Uterus (tissue), 4 donors: ENCODE data around the gene M1AP. TPM values are rescaled to one million over a fixed set of nuclear protein-coding genes. Genes with fewer than 3 reads are reported as not detected.
A peak's percentile ranks its signal among the peaks of the same experiment; 100 is the strongest.

Experiments
- DNase-seq, 2 donors: peaks; one replicate each; pipeline ENCODE4 v3.0.0-alpha.2; 2019 to 2020
- H3K27ac ChIP-seq, 2 donors: fragments of 200-600 bp; sonication (generic); 1 replicate in 1 of 2; 2 replicates in 1 of 2; pipeline ENCODE4 v1.5.1; 2016 to 2018
- H3K27me3 ChIP-seq, 2 donors: fragments of 200-600 bp; sonication (generic); one replicate each; pipeline ENCODE4 v1.5.1; 2018 to 2019; ENCODE audit warnings: control low read depth in 1 of 2
- H3K36me3 ChIP-seq, 2 donors: fragments of 200-600 bp; sonication (generic); one replicate each; pipeline ENCODE4 v1.5.1; 2019; ENCODE audit warnings: control low read depth in 1 of 2
- H3K4me1 ChIP-seq, 2 donors: fragments of 200-600 bp; sonication (generic); one replicate each; pipeline ENCODE4 v1.5.1; 2018 to 2019; ENCODE audit warnings: control low read depth in 1 of 2
- H3K4me3 ChIP-seq, 2 donors: fragments of 200-600 bp; sonication (generic); 1 replicate in 1 of 2; 2 replicates in 1 of 2; pipeline ENCODE4 v1.5.1; 2018 to 2019; ENCODE audit warnings: mild to moderate bottlenecking in 1 of 2
- H3K9me3 ChIP-seq, 2 donors: fragments of 200-600 bp; sonication (generic); one replicate each; pipeline ENCODE4 v1.5.1; 2019; ENCODE audit warnings: control low read depth in 1 of 2
- POLR2A ChIP-seq, 2 donors: fragments of 450-650 bp; IDR thresholded peaks; one replicate each; pipeline ENCODE4 v1.6.1; 2016; ENCODE audit warnings: antibody characterized with exemption in 2 of 2, mild to moderate bottlenecking in 1 of 2, moderate library complexity in 1 of 2
- intact Hi-C: fragments of 100-400 bp; cut with DNase I; formaldehyde crosslinking; loops from one replicate; pipeline ENCODE4 v1.15.1; 2023; ENCODE audit warnings: low total_unique reads
- total RNA-seq, 4 donors: library from RNA; depleted of rRNA in 3 of 4; stranded (reverse); fragments of >200 nt in 3 of 4; gene quantifications; one replicate each; pipeline versions ENCODE4 v1.1.0 to v1.2.4, GENCODE V29; 2014 to 2023
- TF ChIP-seq, protein P1 (sequence below), 4 experiments: fragments of 200-600 bp in 2 of 4; fragments of 450-650 bp in 2 of 4; sonication (generic) in 2 of 4; IDR thresholded peaks; one replicate each; pipeline ENCODE4 v1.5.1; 2016 to 2019; ENCODE audit warnings: antibody characterized with exemption in 4 of 4, mild to moderate bottlenecking in 2 of 4, moderate library complexity in 1 of 4
- donor health status: DM: yes; HTN: yes; CAD: no.

M1AP gene
- total RNA-seq, 4 donors from 2014 or later, result 0.49 to 0.76 TPM; not detected in 2

DNA sequence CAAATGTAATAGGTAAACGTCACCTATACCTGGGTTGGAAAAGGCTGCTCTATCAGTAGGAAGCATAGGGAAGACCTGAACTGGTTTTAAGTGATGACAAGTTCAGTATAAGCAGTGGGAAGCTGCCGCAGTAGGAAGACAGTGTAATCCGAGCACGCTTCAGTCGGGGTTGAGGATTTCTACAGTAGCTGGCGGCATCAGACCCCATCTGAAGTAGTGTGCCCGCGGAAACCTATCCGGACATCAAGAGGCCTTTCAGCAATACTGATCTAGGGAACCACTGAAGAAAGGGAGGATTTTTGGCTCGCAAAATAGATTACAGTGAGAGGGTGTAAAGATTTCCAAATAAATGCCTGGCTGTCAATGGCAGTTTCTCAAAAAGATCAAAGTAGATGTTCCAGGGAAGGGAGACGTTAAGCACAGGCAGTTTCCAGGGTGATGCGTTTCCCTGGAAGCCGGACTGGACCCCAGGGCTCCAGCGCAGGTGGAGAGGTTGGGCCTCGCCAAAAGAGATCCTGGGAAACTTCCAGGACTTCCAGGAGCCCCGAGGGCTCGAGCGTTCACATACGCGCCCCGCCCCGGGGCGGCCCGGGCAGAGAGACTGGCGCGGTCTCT is 99.7 kb downstream of the M1AP start:
- Histone ChIP-seq H3K27me3 (no peaks in the 10 kb centered on the region), H3K4me3 (peak overlapping the region; percentile 27 to 37), H3K27ac (peak overlapping the region; percentile 67 to 73), H3K36me3 (no peaks in the 10 kb centered on the region), H3K4me1 (peaks cover 0 to 7% of the 10 kb centered on the region in 2 donors), H3K9me3 (no peaks in the 10 kb centered on the region)
- DNase-seq, result no peak
- no peak for TF ChIP-seq POLR2A (IDR thresholded peaks at IDR 0.05)
- TF ChIP-seq, protein P1, sequence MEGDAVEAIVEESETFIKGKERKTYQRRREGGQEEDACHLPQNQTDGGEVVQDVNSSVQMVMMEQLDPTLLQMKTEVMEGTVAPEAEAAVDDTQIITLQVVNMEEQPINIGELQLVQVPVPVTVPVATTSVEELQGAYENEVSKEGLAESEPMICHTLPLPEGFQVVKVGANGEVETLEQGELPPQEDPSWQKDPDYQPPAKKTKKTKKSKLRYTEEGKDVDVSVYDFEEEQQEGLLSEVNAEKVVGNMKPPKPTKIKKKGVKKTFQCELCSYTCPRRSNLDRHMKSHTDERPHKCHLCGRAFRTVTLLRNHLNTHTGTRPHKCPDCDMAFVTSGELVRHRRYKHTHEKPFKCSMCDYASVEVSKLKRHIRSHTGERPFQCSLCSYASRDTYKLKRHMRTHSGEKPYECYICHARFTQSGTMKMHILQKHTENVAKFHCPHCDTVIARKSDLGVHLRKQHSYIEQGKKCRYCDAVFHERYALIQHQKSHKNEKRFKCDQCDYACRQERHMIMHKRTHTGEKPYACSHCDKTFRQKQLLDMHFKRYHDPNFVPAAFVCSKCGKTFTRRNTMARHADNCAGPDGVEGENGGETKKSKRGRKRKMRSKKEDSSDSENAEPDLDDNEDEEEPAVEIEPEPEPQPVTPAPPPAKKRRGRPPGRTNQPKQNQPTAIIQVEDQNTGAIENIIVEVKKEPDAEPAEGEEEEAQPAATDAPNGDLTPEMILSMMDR (IDR thresholded peaks at IDR 0.05), result no peak
- intact Hi-C loops, result no loop called here

DNA sequence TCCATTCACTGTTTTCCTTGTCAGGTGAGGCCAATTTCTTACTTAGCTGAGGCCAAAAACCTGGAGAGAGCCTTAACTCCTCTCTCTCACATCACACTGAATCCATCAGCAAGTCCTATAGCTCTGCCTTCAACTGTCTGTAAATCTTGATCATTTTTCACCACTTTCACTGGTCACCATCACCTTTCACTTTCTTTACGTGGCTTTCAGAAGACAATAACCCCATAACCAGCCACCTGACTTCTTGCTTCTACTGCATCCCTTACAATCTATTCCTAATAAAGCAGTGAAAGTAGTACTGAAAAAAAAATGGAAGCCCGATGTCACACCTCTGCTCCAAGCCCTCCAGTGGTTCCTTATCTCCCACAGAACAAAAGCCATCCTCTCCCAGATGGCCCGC is 102.1 kb downstream of the M1AP start:
- Histone ChIP-seq H3K27ac (no peak overlapping the region), H3K4me1 (no peaks in the 10 kb centered on the region), H3K27me3 (no peaks in the 10 kb centered on the region), H3K36me3 (no peaks in the 10 kb centered on the region), H3K4me3 (no peak overlapping the region), H3K9me3 (no peaks in the 10 kb centered on the region)
- no peak for DNase-seq
- no peak for TF ChIP-seq POLR2A (IDR thresholded peaks at IDR 0.05)
- TF ChIP-seq, protein P1 (IDR thresholded peaks at IDR 0.05), result no peak
- intact Hi-C loops, result no loop called here

DNA sequence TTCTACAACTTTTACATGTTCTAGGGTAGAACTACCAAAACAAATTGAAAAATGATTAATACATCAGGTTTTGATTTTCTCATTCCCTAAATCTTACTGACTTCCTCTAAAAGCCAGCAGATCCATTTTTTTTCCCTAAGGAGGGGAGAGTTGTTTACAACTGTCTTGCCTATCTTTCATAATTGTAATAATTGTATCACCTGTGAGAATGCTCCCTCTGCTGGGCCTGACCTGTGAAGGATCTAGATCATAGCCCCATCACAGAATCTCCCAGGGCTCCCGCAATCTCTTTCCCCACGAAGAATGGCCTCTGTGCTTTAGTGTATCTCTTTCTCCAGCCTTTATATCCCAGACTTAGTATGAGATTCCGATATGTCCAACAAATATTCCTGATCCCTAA is 103.5 kb downstream of the M1AP start:
- TF ChIP-seq, protein P1 (IDR thresholded peaks at IDR 0.05), result no peak
- no peak for TF ChIP-seq POLR2A (IDR thresholded peaks at IDR 0.05)
- intact Hi-C loops, result no loop called here
- no peak for DNase-seq
- Histone ChIP-seq H3K36me3 (no peaks in the 10 kb centered on the region), H3K27me3 (no peaks in the 10 kb centered on the region), H3K4me1 (no peaks in the 10 kb centered on the region), H3K4me3 (no peak overlapping the region), H3K27ac (no peak overlapping the region), H3K9me3 (no peaks in the 10 kb centered on the region)

DNA sequence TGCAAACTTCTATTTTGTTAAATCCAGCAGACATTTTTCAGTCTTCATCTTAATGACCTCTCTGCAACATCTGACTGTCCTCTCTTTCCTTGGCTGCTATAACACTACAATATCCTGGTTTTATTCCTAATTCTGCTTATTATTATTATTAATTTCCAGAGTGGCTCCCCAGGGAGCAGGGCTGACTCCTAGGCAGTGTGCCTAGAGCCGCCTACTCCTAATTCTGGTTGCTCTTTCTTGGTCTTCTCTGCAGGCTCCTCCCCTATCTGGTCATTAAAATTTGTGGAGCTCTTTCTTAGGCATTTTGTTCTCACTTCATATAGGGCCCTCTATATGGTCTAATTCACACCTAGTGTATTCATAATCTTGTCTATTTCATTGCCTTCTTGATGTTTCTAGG is 105.2 kb downstream of the M1AP start:
- TF ChIP-seq, protein P1 (IDR thresholded peaks at IDR 0.05), result no peak
- TF ChIP-seq POLR2A (IDR thresholded peaks at IDR 0.05), result no peak
- Histone ChIP-seq H3K36me3 (no peaks in the 10 kb centered on the region), H3K4me1 (no peaks in the 10 kb centered on the region), H3K27ac (no peak overlapping the region), H3K27me3 (no peaks in the 10 kb centered on the region), H3K4me3 (no peak overlapping the region), H3K9me3 (no peaks in the 10 kb centered on the region)
- no peak for DNase-seq
- intact Hi-C loops, result no loop called here

DNA sequence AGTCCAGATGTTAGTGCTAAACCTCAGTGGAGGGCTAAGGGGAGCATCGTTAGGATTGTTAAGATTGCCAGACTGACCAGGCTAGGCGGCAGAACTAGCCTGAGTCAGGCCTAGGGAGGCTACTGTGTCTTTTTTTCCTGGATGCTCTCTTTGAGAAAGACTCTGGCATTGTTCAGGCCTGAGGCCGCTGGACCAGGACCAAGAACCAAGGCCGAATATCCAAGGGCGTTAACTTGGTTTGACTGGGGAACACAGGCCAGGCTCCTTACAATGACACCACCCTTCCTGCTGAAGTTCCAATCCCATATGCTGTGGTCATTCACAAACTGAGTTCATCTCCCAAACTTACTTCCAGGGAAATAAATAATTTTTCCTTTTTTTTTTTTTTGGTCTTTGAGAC is 107.8 kb downstream of the M1AP start:
- TF ChIP-seq, protein P1 (IDR thresholded peaks at IDR 0.05), result no peak
- no peak for TF ChIP-seq POLR2A (IDR thresholded peaks at IDR 0.05)
- no peak for DNase-seq
- Histone ChIP-seq H3K27ac (no peak overlapping the region), H3K27me3 (no peaks in the 10 kb centered on the region), H3K9me3 (no peaks in the 10 kb centered on the region), H3K36me3 (no peaks in the 10 kb centered on the region), H3K4me3 (no peak overlapping the region), H3K4me1 (no peaks in the 10 kb centered on the region)
- intact Hi-C loops, result no loop called here
